22Rv1 (cell line): ENCODE measurements around the gene SCLT1.
"Not testable (repeated sequence)": the region's sequence is repeated elsewhere in the genome, so short reads cannot be mapped to it uniquely, and the experiment has no call there.

Experiments
- H3K27ac ChIP-seq: fragments of 450-650 bp; 2 replicates; pipeline ENCODE4 v1.5.1; 2017
- ZFX ChIP-seq: fragments of 450-650 bp; IDR thresholded peaks from 2 replicates; pipeline ENCODE4 v1.6.1; 2017; ENCODE audit warnings: antibody characterized with exemption, borderline replicate concordance
- TF ChIP-seq, protein P1 (sequence below): fragments of 450-650 bp; IDR thresholded peaks from 2 replicates; pipeline ENCODE4 v1.5.1; 2017; ENCODE audit warnings: mild to moderate bottlenecking

The SCLT1 gene

DNA sequence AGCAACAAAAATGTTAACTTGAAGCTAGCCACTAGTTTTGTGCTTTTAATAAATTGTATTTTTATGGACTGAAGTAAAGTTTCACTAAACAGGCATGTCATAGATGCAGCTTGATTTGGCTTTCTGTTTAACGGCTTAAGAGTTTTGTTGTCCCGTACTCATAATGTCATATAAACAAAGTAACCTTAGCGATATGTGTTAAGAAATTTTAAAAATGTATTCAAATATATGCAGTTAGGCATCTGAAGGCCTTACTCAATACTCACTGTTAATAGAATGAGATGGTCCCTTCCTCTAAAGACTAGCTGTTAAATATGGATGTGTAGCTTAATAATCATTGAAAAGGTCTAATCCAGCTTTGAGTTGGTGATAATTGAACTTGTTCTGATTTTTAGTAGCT lies 1.0 kb upstream of the SCLT1 start:
- peak overlapping the region; percentile 93 for H3K27ac ChIP-seq
- TF ChIP-seq, protein P1, sequence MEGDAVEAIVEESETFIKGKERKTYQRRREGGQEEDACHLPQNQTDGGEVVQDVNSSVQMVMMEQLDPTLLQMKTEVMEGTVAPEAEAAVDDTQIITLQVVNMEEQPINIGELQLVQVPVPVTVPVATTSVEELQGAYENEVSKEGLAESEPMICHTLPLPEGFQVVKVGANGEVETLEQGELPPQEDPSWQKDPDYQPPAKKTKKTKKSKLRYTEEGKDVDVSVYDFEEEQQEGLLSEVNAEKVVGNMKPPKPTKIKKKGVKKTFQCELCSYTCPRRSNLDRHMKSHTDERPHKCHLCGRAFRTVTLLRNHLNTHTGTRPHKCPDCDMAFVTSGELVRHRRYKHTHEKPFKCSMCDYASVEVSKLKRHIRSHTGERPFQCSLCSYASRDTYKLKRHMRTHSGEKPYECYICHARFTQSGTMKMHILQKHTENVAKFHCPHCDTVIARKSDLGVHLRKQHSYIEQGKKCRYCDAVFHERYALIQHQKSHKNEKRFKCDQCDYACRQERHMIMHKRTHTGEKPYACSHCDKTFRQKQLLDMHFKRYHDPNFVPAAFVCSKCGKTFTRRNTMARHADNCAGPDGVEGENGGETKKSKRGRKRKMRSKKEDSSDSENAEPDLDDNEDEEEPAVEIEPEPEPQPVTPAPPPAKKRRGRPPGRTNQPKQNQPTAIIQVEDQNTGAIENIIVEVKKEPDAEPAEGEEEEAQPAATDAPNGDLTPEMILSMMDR, result no peak
- no peak for TF ChIP-seq ZFX

DNA sequence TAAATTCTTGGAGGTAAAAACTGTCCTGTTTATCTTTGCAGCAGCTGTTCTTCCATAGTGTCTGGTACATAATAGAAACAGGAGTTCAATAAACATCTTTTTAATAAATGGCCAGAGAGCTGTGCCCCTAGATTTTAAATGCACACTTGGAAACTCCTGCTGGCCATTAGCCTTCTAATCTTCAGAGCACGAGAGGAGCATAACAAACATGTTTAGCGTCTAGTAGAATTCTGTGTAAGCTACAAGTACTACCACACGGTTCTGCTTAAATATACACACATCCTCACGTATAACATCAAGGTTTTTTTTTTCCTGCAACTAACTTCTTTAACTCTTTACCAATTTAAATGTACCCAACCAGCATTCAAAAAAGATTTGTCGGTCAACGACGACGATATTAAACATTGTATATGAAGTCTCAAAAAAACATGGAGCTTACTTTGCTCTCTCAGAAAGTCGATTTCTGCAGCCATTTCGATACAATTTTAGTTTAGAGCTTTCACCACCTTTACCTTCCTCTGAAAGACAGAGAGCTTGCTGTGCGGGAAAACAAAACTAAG lies 628 bp downstream of the SCLT1 start:
- H3K27ac ChIP-seq, result peak overlapping the region; percentile 93
- TF ChIP-seq ZFX, result no peak
- TF ChIP-seq, protein P1, result no peak

DNA sequence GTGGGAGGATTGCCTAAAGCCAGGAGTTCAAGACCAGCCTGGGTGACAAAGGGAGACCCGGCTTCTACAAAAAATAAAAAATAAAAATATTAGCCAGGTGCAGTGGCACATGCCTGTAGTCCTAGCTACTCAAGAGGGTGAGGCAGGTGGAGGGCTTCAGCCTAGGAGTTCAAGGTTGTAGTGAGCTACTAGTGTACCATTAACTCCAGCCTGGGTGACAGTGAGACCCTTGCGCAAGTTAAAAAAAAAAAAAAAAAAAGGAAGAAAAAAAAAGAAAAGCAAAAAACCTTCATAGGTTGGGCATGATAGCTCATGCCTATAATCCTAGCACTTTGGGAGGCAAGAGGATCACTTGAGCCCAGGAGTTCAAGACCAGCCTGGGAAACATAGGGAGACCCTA lies 5.8 kb downstream of the SCLT1 start:
- TF ChIP-seq, protein P1, result no peak
- TF ChIP-seq ZFX, result no peak

DNA sequence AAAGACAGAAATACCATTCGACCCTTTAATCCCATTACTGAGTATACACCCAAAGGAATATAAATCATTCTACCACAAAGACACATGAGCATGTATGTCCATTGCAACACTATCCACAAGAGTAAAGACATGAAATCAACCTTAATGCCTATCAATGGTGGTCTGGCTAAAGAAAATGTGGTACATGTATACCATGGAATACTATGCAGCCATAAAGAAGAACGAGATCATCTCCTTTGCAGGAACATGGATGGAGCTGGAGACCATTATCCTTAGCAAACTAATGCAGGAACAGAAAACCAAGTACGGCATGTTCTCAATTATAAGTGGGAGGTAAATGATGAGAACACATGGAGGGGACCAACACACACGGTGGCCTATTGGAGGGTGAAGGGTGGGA lies 7.9 kb downstream of the SCLT1 start:
- TF ChIP-seq, protein P1, result no peak
- TF ChIP-seq ZFX, result no peak
- H3K27ac ChIP-seq, result no peak overlapping the region

More for the DNA sequence above, 5.8 kb downstream of the SCLT1 start:
- H3K27ac ChIP-seq, result no peak overlapping the region

DNA sequence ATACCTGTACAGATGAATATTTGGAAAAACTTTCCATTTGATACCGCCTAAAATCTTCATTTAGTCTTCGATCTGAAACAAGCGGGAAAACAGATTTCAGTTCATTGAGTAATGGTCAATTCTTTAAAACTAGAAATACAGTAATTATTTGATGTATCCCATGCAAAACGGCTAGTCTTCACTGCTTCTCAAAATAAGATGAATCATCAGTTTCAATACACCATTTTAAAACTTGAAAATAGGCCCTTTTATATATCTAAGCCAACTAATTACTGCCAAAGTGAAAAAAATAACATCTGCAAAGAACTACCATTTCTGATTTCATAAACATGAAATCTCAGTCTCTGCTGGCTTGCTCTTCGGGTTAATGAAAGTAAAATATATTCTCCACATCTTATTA lies 11.0 kb downstream of the SCLT1 start:
- TF ChIP-seq, protein P1, result no peak
- no peak for TF ChIP-seq ZFX

DNA sequence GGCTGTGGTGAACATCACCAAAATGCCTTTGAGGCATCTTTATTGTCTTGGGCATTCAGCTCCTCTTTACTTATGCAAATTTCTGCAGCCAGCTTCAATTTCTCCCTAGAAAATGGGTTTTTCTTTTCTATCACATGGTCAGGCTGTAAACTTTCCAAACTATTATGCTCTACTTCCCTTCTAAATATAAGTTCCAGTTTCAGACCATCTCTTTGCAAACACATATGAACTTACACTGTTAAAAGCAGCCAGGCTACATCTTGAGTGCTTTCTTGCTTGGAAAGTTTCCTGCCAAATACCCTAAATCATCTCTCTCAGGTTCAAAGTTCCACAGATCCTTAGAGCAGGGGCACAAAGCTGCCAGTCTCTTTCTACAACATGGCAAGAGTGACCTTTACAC lies 13.2 kb downstream of the SCLT1 start:
- TF ChIP-seq ZFX, result no peak
- TF ChIP-seq, protein P1, result no peak
- H3K27ac ChIP-seq, result no peak overlapping the region

More for the DNA sequence above, 11.0 kb downstream of the SCLT1 start:
- H3K27ac ChIP-seq, result no peak overlapping the region

DNA sequence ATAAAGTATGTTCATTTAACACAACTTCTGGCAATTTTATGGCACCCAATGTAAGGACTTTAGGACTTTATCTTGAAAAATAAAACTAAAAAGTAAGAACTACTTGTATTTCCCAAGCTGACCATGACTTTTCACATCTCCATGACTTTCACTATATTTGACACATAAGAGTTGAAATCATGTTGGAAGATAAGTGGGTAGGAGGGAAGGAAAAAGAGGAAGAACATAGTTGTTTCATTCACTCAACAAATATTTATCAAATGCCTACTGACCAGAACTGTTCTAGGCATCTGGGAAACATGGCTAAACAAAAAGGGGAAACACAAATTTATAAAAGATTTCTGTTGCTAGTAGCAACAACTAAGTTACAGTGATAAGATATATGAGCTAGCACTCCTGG lies 16.0 kb downstream of the SCLT1 start:
- TF ChIP-seq ZFX, result no peak
- H3K27ac ChIP-seq, result no peak overlapping the region

DNA sequence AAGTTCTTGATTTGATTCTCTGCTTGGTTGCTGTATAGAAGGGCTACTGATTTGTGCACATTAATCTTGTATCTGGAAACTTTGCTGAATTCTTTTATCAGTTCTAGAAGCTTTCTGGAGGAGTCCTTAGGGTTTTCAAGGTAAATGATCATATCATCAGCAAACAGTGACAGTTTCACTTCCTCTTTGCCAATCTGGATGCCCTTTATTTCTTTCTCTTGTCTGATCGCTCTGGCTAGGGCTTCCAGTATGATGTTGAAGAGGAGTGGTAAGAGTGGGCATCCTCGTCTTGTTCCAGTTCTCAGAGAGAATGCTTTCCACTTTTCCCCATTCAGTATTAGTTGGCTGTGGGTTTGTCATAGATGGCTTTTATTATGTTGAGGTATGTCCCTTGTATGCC lies 23.8 kb downstream of the SCLT1 start:
- H3K27ac ChIP-seq, result not testable (repeated sequence)

DNA sequence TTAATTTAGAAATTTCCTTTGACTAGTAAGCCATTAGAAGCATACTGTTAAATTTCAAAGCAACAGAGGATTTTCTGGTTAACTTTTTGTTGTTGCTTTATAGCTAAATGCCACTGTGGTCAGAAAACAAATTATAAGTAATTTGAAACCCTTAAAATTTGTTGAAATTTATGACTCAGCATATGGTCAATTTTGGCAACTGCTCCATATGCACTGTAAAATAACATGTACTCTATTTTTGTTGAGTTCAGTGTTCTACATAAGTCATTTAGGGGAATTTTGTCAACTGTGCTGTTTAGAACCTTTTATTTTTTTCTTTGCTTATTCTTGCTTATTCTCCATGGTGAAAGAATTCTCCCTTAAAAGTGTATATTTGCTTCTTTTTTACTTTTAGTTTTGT lies 28.6 kb downstream of the SCLT1 start:
- TF ChIP-seq ZFX, result no peak
- TF ChIP-seq, protein P1, result no peak
- H3K27ac ChIP-seq, result no peak overlapping the region
